D721Med (cell line): Measurements from ENCODE around the gene EOMES.

Experiments
- DNase-seq: peaks from one replicate; pipeline ENCODE4 v3.0.0; 2011; ENCODE audit warnings: low spot score; ENCODE audit not compliant: insufficient read length
- FAIRE-seq: peaks from 2 replicates; lab custom pipeline; 2011; peaks lifted over from hg19 to GRCh38; lab: Jason Lieb, UNC
- CTCF ChIP-seq: IDR thresholded peaks from 2 replicates; pipeline ENCODE4 v1.5.1; 2012; ENCODE audit warnings: mild to moderate bottlenecking, control low read depth; ENCODE audit not compliant: insufficient read depth; ENCODE audit errors: missing control alignments

EOMES gene

GRCh38 chr3:27681249-27681748, 40.8 kb downstream of the EOMES start:
- TF ChIP-seq CTCF: peak; percentile 54
- DNase-seq (no peak), FAIRE-seq (no peak)

GRCh38 chr3:27680517-27681246, 41.4 kb downstream of the EOMES start:
- TF ChIP-seq CTCF: no peak
- FAIRE-seq (no peak), DNase-seq (no peak)

- no peak for DNase-seq
- no peak for FAIRE-seq
- no peak for TF ChIP-seq CTCF
Observed at GRCh38 chr3:27679691-27680090, 42.4 kb downstream of the EOMES start.

GRCh38 chr3:27678234-27678633, 43.9 kb downstream of the EOMES start:
- no peak for FAIRE-seq
- no peak for TF ChIP-seq CTCF
- DNase-seq: no peak

GRCh38 chr3:27677565-27677964, 44.6 kb downstream of the EOMES start:
- DNase-seq (no peak), FAIRE-seq (no peak)
- no peak for TF ChIP-seq CTCF

- no peak for DNase-seq
- no peak for FAIRE-seq
- TF ChIP-seq CTCF: no peak
Observed at GRCh38 chr3:27675287-27675686, 46.8 kb downstream of the EOMES start.

GRCh38 chr3:27673701-27674100, 48.4 kb downstream of the EOMES start:
- no peak for TF ChIP-seq CTCF
- FAIRE-seq (no peak), DNase-seq (no peak)
